MM.1S (cell line): Measurements from ENCODE around the gene RCCD1.

ENCODE experiments used
- EZH2 ChIP-seq: fragments of 300-600 bp; sonication (generic); optimal IDR thresholded peaks from 2 replicates; pipeline ENCODE3; 2017; ENCODE audit warnings: low read depth, mild to moderate bottlenecking, antibody characterized with exemption, low read length, mixed read lengths
- TF ChIP-seq, protein P1 (sequence below): fragments of 300-600 bp; sonication (generic); IDR thresholded peaks from 2 replicates; pipeline ENCODE4 v1.5.1; 2016; ENCODE audit warnings: antibody characterized with exemption, low read length, mixed read lengths

DNA sequence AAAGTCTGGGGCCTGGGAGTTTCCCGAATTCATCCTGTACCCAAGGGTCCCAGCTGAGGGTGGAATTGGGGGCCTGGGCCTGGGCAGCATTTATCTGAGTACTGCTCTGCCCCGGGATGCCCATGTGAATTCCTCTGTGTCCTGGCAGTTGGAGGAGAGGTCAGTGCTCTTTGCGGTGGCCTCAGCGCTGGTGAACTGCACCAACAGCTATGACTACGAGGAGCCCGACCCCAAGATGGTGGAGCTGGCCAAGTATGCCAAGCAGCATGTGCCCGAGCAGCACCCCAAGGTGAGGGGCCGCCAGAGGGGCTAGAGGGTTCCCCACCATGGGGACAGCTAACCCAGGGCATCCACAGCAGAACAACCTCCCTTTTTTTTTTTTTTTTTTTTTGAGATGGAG lies 6.2 kb upstream of the RCCD1 start:
- TF ChIP-seq EZH2 = no peak
- TF ChIP-seq, protein P1, sequence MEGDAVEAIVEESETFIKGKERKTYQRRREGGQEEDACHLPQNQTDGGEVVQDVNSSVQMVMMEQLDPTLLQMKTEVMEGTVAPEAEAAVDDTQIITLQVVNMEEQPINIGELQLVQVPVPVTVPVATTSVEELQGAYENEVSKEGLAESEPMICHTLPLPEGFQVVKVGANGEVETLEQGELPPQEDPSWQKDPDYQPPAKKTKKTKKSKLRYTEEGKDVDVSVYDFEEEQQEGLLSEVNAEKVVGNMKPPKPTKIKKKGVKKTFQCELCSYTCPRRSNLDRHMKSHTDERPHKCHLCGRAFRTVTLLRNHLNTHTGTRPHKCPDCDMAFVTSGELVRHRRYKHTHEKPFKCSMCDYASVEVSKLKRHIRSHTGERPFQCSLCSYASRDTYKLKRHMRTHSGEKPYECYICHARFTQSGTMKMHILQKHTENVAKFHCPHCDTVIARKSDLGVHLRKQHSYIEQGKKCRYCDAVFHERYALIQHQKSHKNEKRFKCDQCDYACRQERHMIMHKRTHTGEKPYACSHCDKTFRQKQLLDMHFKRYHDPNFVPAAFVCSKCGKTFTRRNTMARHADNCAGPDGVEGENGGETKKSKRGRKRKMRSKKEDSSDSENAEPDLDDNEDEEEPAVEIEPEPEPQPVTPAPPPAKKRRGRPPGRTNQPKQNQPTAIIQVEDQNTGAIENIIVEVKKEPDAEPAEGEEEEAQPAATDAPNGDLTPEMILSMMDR = no peak
